Vagina (tissue), 2 donors: ENCODE data around the gene ATP13A2.

Source experiments
- POLR2AphosphoS5 ChIP-seq, 2 donors: sonication (generic); formaldehyde crosslinking; IDR thresholded peaks; one replicate each; pipeline ENCODE4 v1.9.0; 2017; ENCODE audit warnings: antibody characterized with exemption in 2 of 2, mild to moderate bottlenecking in 2 of 2, low read depth in 1 of 2; ENCODE audit not compliant: insufficient read depth in 1 of 2
- TF ChIP-seq, protein P1 (sequence below), 3 experiments: fragments of 450-650 bp in 2 of 3; fragments of 200-600 bp in 1 of 3; sonication (generic) in 1 of 3; IDR thresholded peaks; one replicate each; pipeline ENCODE4 v1.5.1; 2017 to 2019; ENCODE audit warnings: antibody characterized with exemption in 3 of 3, mild to moderate bottlenecking in 2 of 3, moderate library complexity in 2 of 3

DNA sequence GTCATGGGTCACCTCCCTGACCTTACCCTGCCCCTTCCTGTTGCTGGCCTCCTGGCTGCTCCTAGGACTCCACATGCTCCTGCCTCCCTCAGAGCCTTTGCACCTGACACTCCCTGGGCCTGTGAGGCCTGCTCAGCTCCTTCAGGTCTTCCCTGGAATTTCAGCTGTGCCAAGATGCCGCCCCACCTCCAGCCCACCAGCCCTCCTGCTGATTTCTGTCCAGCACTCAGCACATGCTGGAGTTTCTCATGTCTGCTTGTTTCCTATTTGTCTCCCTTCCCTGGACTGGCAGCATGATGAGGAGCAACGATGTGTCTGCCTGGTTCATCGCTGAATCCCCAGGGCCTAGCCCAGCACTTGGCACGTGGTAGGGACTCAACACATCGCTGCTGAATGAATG lies 34.4 kb downstream of the ATP13A2 start:
- no peak for TF ChIP-seq POLR2AphosphoS5 (IDR thresholded peaks at IDR 0.05; ENCODE audit: insufficient read depth in 1 of 2, low read depth in 1 of 2)
- TF ChIP-seq, protein P1, sequence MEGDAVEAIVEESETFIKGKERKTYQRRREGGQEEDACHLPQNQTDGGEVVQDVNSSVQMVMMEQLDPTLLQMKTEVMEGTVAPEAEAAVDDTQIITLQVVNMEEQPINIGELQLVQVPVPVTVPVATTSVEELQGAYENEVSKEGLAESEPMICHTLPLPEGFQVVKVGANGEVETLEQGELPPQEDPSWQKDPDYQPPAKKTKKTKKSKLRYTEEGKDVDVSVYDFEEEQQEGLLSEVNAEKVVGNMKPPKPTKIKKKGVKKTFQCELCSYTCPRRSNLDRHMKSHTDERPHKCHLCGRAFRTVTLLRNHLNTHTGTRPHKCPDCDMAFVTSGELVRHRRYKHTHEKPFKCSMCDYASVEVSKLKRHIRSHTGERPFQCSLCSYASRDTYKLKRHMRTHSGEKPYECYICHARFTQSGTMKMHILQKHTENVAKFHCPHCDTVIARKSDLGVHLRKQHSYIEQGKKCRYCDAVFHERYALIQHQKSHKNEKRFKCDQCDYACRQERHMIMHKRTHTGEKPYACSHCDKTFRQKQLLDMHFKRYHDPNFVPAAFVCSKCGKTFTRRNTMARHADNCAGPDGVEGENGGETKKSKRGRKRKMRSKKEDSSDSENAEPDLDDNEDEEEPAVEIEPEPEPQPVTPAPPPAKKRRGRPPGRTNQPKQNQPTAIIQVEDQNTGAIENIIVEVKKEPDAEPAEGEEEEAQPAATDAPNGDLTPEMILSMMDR (IDR thresholded peaks at IDR 0.05) = no peak
